ENCODE results near the gene SAG. TPM values are rescaled to one million over a fixed set of nuclear protein-coding genes. Genes with fewer than 3 reads are reported as not detected.

SAG gene
- total and polyA plus RNA-seq, 2 experiments from 2014 or later, result not detected

DNA sequence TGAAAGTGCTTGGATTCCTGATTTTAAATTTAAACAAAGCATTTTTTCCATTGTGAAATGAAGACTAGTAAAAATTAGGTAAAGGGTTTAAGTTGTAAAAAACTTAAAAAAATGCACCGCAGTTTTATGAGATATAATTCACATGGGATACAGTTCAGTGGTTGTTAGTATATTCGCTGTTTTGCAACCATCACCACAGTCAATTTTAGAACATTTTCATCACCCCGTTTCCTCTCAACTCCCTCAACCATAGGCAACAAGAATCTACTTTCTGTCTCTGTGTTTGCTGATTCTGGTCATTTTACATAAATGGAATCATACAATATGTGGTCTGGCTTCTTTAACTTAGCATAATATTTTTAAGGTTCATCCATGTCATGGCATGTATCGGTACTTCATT is 50.7 kb downstream of the SAG start:
- Histone ChIP-seq H3K4me1 (ENCODE audit: insufficient read depth) (peaks cover 5% of the 10 kb centered on the region; the same call in 1 of the 2 replicates), H3K79me2 (replicated peaks; ENCODE audit: insufficient read depth) (peaks cover 63% of the 10 kb centered on the region), H3F3A (replicated peaks; ENCODE audit: low read depth) (no peaks in the 10 kb centered on the region), H3K9me2 (ENCODE audit: insufficient read depth) (no peaks in the 10 kb centered on the region), H4K20me1 (replicated peaks; ENCODE audit: insufficient read depth) (peaks cover 20% of the 10 kb centered on the region), H3K4me2 (no peak overlapping the region), H3K27me3 (ENCODE audit: insufficient read depth) (peaks cover 20% of the 10 kb centered on the region), H3K36me3 (ENCODE audit: insufficient read depth) (no peaks in the 10 kb centered on the region), H3K4me3 (no peak overlapping the region), H2AFZ (no peak overlapping the region), H3K27ac (ENCODE audit: low read depth) (no peak overlapping the region)
- Mint-ChIP-seq H3K27ac (no peak overlapping the region), H3K4me3 (no peak overlapping the region), H3K27me3 (ENCODE audit: insufficient read depth, low read depth, poor library complexity) (peaks cover 19% of the 10 kb centered on the region), H3K9me3 (no peaks in the 10 kb centered on the region; the same call in 2 of the 3 replicates), H3K36me3 (ENCODE audit: low read depth) (no peaks in the 10 kb centered on the region), H3K4me1 (peaks cover 25% of the 10 kb centered on the region)
- ATAC-seq (no peak), DNase-seq (ENCODE audit: low spot score) (no peak)
- no peak for TF ChIP-seq JUNB (IDR thresholded peaks at IDR 0.05; ENCODE audit: unreplicated experiment)
- TF ChIP-seq ZNF114 (CRISPR knock-in tag; IDR thresholded peaks at IDR 0.05), result no peak

DNA sequence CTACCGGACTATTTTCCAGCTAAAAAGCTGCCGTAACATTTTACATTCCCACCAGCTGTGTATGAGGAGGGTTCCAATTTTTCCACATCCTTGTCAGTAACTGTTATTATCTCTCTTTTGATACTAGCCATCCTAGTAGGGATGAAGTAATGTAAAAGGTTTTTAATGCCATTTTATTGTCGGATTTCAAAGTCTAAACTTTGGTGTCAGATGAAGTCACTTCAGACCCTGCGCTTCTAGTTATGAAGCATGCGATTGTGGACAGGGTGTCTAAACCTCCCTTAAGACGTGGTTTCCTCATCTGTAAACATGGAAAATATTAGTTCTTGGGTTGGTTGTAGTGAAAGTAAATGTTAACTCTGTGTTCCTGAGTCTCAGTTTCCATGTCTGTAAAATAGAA is 51.3 kb downstream of the SAG start:
- H4K20me1 ChIP-seq (replicated peaks; ENCODE audit: insufficient read depth), result peaks cover 20% of the 10 kb centered on the region
- no peaks in the 10 kb centered on the region for H3K9me2 ChIP-seq (ENCODE audit: insufficient read depth)
- DNase-seq (ENCODE audit: low spot score) (no peak), ATAC-seq (no peak)
- H3K4me1 Mint-ChIP-seq, result peaks cover 19% of the 10 kb centered on the region
- H3K4me1 ChIP-seq (ENCODE audit: insufficient read depth), result 0 out of 2 replicates have a peak, but pooled peaks cover 5% of the 10 kb centered on the region
- H3K36me3 Mint-ChIP-seq (ENCODE audit: low read depth), result no peaks in the 10 kb centered on the region
- H3K4me2 ChIP-seq, result no peak overlapping the region
- H3K27me3 ChIP-seq (ENCODE audit: insufficient read depth), result peaks cover 16% of the 10 kb centered on the region
- H3K36me3 ChIP-seq (ENCODE audit: insufficient read depth), result 0 out of 2 replicates have a peak, but pooled peaks cover 3% of the 10 kb centered on the region
- no peak overlapping the region for H3K27ac Mint-ChIP-seq
- H3F3A ChIP-seq (replicated peaks; ENCODE audit: low read depth), result no peaks in the 10 kb centered on the region
- no peak overlapping the region for H3K27ac ChIP-seq (ENCODE audit: low read depth)
- no peak overlapping the region for H2AFZ ChIP-seq
- peaks cover 66% of the 10 kb centered on the region for H3K79me2 ChIP-seq (replicated peaks; ENCODE audit: insufficient read depth)
- no peak overlapping the region for H3K4me3 Mint-ChIP-seq
- peaks cover 13% of the 10 kb centered on the region for H3K27me3 Mint-ChIP-seq (ENCODE audit: insufficient read depth, low read depth, poor library complexity)
- H3K9me3 Mint-ChIP-seq, result no peaks in the 10 kb centered on the region
- no peak overlapping the region for H3K4me3 ChIP-seq
- TF ChIP-seq JUNB (IDR thresholded peaks at IDR 0.05; ENCODE audit: unreplicated experiment) (no peak), EZH2 (IDR thresholded peaks at IDR 0.05; ENCODE audit: low read depth, unreplicated experiment) (no peak), ZNF114 (CRISPR knock-in tag; IDR thresholded peaks at IDR 0.05) (no peak), ZNF331 (CRISPR knock-in tag; IDR thresholded peaks at IDR 0.05; ENCODE audit: low read depth) (no peak), EZH2phosphoT487 (IDR thresholded peaks at IDR 0.05; ENCODE audit: unreplicated experiment) (no peak)
- TF ChIP-seq, protein P1, sequence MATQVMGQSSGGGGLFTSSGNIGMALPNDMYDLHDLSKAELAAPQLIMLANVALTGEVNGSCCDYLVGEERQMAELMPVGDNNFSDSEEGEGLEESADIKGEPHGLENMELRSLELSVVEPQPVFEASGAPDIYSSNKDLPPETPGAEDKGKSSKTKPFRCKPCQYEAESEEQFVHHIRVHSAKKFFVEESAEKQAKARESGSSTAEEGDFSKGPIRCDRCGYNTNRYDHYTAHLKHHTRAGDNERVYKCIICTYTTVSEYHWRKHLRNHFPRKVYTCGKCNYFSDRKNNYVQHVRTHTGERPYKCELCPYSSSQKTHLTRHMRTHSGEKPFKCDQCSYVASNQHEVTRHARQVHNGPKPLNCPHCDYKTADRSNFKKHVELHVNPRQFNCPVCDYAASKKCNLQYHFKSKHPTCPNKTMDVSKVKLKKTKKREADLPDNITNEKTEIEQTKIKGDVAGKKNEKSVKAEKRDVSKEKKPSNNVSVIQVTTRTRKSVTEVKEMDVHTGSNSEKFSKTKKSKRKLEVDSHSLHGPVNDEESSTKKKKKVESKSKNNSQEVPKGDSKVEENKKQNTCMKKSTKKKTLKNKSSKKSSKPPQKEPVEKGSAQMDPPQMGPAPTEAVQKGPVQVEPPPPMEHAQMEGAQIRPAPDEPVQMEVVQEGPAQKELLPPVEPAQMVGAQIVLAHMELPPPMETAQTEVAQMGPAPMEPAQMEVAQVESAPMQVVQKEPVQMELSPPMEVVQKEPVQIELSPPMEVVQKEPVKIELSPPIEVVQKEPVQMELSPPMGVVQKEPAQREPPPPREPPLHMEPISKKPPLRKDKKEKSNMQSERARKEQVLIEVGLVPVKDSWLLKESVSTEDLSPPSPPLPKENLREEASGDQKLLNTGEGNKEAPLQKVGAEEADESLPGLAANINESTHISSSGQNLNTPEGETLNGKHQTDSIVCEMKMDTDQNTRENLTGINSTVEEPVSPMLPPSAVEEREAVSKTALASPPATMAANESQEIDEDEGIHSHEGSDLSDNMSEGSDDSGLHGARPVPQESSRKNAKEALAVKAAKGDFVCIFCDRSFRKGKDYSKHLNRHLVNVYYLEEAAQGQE (IDR thresholded peaks at IDR 0.05; ENCODE audit: unreplicated experiment), result no peak
- TF ChIP-seq, protein P2, sequence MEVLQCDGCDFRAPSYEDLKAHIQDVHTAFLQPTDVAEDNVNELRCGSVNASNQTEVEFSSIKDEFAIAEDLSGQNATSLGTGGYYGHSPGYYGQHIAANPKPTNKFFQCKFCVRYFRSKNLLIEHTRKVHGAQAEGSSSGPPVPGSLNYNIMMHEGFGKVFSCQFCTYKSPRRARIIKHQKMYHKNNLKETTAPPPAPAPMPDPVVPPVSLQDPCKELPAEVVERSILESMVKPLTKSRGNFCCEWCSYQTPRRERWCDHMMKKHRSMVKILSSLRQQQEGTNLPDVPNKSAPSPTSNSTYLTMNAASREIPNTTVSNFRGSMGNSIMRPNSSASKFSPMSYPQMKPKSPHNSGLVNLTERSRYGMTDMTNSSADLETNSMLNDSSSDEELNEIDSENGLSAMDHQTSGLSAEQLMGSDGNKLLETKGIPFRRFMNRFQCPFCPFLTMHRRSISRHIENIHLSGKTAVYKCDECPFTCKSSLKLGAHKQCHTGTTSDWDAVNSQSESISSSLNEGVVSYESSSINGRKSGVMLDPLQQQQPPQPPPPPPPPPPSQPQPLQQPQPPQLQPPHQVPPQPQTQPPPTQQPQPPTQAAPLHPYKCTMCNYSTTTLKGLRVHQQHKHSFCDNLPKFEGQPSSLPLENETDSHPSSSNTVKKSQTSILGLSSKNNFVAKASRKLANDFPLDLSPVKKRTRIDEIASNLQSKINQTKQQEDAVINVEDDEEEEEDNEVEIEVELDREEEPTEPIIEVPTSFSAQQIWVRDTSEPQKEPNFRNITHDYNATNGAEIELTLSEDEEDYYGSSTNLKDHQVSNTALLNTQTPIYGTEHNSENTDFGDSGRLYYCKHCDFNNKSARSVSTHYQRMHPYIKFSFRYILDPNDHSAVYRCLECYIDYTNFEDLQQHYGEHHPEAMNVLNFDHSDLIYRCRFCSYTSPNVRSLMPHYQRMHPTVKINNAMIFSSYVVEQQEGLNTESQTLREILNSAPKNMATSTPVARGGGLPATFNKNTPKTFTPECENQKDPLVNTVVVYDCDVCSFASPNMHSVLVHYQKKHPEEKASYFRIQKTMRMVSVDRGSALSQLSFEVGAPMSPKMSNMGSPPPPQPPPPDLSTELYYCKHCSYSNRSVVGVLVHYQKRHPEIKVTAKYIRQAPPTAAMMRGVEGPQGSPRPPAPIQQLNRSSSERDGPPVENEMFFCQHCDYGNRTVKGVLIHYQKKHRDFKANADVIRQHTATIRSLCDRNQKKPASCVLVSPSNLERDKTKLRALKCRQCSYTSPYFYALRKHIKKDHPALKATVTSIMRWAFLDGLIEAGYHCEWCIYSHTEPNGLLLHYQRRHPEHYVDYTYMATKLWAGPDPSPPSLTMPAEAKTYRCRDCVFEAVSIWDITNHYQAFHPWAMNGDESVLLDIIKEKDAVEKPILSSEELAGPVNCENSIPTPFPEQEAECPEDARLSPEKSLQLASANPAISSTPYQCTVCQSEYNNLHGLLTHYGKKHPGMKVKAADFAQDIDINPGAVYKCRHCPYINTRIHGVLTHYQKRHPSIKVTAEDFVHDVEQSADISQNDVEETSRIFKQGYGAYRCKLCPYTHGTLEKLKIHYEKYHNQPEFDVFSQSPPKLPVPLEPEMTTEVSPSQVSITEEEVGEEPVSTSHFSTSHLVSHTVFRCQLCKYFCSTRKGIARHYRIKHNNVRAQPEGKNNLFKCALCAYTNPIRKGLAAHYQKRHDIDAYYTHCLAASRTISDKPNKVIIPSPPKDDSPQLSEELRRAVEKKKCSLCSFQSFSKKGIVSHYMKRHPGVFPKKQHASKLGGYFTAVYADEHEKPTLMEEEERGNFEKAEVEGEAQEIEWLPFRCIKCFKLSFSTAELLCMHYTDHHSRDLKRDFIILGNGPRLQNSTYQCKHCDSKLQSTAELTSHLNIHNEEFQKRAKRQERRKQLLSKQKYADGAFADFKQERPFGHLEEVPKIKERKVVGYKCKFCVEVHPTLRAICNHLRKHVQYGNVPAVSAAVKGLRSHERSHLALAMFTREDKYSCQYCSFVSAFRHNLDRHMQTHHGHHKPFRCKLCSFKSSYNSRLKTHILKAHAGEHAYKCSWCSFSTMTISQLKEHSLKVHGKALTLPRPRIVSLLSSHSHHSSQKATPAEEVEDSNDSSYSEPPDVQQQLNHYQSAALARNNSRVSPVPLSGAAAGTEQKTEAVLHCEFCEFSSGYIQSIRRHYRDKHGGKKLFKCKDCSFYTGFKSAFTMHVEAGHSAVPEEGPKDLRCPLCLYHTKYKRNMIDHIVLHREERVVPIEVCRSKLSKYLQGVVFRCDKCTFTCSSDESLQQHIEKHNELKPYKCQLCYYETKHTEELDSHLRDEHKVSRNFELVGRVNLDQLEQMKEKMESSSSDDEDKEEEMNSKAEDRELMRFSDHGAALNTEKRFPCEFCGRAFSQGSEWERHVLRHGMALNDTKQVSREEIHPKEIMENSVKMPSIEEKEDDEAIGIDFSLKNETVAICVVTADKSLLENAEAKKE (CRISPR knock-in tag; IDR thresholded peaks at IDR 0.05), result no peak
- TF ChIP-seq, protein P3, sequence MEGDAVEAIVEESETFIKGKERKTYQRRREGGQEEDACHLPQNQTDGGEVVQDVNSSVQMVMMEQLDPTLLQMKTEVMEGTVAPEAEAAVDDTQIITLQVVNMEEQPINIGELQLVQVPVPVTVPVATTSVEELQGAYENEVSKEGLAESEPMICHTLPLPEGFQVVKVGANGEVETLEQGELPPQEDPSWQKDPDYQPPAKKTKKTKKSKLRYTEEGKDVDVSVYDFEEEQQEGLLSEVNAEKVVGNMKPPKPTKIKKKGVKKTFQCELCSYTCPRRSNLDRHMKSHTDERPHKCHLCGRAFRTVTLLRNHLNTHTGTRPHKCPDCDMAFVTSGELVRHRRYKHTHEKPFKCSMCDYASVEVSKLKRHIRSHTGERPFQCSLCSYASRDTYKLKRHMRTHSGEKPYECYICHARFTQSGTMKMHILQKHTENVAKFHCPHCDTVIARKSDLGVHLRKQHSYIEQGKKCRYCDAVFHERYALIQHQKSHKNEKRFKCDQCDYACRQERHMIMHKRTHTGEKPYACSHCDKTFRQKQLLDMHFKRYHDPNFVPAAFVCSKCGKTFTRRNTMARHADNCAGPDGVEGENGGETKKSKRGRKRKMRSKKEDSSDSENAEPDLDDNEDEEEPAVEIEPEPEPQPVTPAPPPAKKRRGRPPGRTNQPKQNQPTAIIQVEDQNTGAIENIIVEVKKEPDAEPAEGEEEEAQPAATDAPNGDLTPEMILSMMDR (conservative IDR thresholded peaks at IDR 0.05; ENCODE audit: low read depth in 2 of 2), result no peak
- TF ChIP-seq, protein P4, sequence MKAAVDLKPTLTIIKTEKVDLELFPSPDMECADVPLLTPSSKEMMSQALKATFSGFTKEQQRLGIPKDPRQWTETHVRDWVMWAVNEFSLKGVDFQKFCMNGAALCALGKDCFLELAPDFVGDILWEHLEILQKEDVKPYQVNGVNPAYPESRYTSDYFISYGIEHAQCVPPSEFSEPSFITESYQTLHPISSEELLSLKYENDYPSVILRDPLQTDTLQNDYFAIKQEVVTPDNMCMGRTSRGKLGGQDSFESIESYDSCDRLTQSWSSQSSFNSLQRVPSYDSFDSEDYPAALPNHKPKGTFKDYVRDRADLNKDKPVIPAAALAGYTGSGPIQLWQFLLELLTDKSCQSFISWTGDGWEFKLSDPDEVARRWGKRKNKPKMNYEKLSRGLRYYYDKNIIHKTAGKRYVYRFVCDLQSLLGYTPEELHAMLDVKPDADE (IDR thresholded peaks at IDR 0.05), result no peak
